HG02759 (cell line): ENCODE data around the gene FAM199X.
"Not testable (repeated sequence)": the region's sequence is repeated elsewhere in the genome, so short reads cannot be mapped to it uniquely, and the experiment has no call there.

ENCODE experiments used
- ATAC-seq: cut with Tn5 transposase; IDR thresholded peaks from one replicate; pipeline ENCODE4 v1.9.1; 2021; ENCODE audit warnings: mild to moderate bottlenecking, moderate library complexity; ENCODE audit not compliant: unreplicated experiment

FAM199X gene

DNA sequence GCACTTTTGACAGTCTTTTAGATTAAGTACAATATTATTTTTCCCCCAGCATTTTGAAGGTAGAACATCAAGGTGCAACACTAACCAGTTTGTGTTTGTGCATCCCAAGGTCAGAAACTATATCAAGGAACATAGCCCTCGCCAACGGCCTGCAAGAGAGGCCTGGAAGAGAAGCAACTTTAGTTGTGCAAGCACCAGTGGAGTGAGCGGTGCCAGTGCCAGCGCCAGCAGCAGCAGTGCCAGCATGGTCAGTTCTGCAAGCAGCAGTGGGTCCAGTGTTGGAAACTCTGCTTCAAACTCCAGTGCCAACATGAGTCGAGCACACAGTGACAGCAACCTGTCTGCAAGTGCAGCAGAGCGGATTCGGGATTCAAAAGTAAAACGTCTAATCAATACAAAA lies 21.7 kb downstream of the FAM199X start:
- no peak for ATAC-seq

DNA sequence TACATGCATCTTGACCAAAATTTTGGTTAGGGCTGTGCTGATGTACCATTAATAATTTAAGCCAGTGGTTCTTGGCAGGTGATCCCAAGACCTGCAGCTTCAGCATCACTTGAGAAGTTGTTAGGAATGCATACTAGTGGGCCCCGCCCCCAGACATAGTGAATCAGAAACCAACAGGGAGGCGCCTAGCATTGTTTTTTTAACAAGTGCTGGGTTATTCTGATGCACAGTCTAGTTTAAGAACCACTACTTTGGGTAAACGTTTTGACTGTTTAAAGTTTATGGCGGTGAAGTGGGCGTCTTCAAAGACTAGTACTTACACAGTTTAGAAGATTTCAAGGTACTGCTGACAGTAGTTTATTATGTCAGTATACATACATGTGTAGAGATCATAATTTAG lies 23.6 kb downstream of the FAM199X start:
- ATAC-seq = no peak

GRCh38 chrX:104193485-104193884 lies 27.2 kb downstream of the FAM199X start:
- ATAC-seq = no peak

DNA sequence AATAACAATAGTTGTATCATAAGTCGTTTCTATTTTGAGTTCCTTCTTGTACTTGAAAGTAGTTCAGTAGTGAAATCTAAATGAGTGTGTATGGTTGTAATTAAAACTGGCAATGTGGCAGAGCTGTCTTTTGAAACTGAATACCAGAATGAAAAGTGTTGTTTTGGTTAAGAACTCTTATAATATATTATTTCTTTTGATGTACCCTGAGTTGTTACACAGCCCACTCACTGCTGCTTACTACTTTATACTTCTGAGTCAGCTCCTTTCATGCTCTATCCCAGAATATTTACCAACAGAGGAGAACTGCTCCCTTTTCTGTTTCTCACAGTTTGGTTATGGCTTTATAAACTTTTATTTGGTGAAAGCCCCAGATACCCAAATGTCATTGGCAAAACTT lies 28.8 kb downstream of the FAM199X start:
- ATAC-seq = no peak

DNA sequence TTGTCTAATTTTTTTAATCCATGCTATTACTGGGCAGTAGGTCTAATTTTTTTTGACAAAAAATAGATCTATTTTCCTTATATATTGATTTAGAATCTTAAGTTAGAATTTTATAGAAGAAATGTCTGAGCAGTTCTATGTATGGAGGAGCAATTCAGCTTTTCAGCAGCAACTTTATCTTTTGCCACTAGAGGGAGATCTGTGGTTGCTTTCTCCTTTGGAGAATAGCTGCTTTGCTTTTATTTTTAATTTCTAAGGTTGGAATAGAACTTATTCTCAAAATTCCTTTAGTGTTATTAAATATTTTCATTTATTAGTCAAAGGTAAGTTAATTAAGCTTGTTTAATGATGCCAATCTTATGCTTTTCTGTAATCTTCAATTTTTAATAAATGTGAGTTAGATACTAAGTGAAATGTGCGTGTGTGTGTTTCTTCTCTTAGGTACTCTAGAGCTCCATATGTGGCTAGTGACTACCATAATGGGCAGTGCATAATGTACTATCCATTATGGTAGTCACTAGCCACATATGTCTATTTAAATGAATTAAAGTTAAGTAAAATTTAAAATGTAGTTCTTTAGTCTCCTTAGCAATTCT lies 29.3 kb downstream of the FAM199X start:
- peak; percentile 47 for ATAC-seq

DNA sequence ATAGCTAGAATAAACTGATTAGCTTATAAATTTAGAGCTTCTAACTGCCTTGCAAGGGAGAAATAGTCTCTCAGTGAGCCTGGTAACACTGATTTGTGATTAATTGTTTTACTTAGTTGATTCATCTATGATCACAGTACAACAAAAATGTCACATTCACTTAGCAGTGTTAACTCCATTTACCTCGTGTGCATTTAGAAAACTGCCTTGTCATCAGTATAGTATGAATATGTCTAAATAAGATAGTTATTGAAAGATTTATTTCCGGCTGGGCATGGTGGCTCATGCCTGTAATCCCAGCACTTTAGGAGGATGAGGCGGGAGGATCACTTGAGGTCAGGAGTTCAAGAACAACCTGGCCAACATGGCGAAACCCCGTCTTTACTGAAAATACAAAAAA lies 39.3 kb downstream of the FAM199X start:
- no peak for ATAC-seq

- ATAC-seq = no peak
Measured at GRCh38 chrX:104211187-104211586, 44.9 kb downstream of the FAM199X start.

DNA sequence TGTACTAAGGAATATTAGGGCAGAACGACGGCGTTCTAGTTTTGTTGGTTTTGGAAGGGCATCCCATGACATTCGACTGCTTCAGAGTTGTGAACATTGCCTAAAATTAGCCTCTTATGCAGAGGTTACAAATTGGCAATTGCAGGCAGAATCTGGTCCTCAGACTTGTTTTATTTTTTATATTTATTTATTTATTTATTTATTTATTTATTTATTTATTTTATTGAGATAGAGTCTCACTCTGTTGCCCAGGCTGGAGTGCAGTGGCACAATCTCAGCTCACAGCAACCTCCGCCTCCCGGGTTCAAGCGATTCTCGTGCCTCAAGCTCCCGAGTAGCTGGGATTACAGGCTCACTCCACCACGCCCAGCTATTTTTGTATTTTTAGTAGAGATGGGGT lies 63.8 kb downstream of the FAM199X start:
- ATAC-seq = not testable (repeated sequence)
